RCC 7860 (cell line): ENCODE measurements around the gene CASP3.
"Not testable (repeated sequence)": the region's sequence is repeated elsewhere in the genome, so short reads cannot be mapped to it uniquely, and the experiment has no call there.

Source experiments
- DNase-seq: peaks from one replicate; pipeline ENCODE4 v3.0.0-alpha.2; 2015; ENCODE audit warnings: low spot score
- FAIRE-seq: peaks from 2 replicates; lab custom pipeline; 2012; peaks lifted over from hg19 to GRCh38; lab: Jason Lieb, UNC

Gene CASP3

GRCh38 chr4:184664445-184665210 is 15.4 kb upstream of the CASP3 start:
- DNase-seq (no peak), FAIRE-seq (no peak)

GRCh38 chr4:184662236-184662635 is 13.0 kb upstream of the CASP3 start:
- no peak for DNase-seq
- no peak for FAIRE-seq

GRCh38 chr4:184660978-184661377 is 11.7 kb upstream of the CASP3 start:
- DNase-seq (no peak), FAIRE-seq (no peak)

GRCh38 chr4:184657820-184658219 is 8.6 kb upstream of the CASP3 start:
- not testable (repeated sequence) for FAIRE-seq, DNase-seq

GRCh38 chr4:184657144-184657543 is 7.9 kb upstream of the CASP3 start:
- FAIRE-seq = no peak
- no peak for DNase-seq

DNA sequence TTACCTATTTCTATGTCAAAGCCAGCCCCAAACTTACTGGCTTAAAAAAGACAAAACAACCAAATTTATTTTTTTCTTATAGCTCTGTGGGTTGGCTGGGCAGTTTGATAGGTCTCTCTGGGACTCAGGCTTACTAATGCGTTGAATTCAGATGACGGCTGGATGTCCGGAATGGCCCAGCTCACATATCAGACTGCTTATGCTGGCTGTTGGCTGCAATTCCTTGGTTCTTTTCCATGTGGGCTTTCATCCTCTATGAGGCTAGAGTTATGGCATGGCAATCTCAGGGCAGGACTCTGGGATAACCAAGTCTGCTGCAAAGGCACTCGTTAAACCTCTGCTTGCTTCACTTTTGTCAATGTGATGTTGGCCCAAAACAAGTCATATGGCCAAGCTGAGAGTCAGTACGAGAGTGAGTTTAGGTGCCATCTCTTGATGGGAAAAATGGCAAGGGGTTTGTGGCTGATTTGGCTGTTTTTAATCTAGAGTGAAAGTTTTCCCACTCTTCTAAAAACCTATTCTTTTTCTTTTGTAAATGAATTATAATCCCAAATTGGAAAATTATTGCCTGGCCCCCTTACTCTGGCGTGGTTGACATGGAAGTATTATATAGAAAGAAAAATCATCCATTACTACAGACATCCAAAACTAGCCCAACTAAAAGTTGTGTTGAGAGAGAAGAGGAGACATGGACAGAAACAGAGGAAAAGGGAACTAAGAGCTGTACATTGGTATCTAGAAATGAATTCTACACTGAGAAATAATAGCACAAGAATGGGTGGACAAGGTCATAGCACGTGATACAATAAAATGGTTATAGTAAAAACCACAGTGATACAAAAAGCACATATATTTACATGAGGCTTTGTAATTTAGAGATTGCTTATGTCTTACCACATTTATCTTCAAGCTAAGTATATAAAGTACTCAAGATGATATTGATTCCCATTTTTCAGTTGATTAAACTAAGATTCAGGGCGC is 6.9 kb upstream of the CASP3 start:
- DNase-seq (no peak), FAIRE-seq (no peak)

GRCh38 chr4:184653650-184654049 is 4.4 kb upstream of the CASP3 start:
- DNase-seq (no peak), FAIRE-seq (no peak)

- FAIRE-seq = not testable (repeated sequence)
Measured at GRCh38 chr4:184652681-184653080, 3.4 kb upstream of the CASP3 start.

DNA sequence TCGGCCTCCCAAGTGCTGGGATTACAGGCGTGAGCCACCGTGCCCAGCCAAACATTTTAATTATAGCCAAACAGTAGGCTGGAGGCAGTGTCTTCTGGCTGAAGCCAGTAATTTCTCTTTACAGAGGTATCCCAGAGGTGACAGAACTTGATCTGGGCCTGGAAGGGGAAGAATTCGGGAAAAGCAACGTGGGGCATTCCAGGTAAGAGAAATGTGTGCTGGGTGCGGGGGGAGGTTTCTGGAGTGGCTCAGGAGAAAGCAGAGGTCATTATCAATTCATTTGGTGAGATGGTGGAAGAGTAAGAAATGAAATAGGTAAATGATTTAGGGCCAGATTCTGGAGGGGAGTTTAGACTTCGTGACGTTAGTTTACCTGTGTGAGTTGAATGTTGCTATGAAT is 2.7 kb upstream of the CASP3 start:
- DNase-seq = no peak
- FAIRE-seq = no peak

More at GRCh38 chr4:184652681-184653080, 3.4 kb upstream of the CASP3 start:
- not testable (repeated sequence) for DNase-seq

GRCh38 chr4:184649971-184650855 is 966 bp upstream of the CASP3 start:
- FAIRE-seq = no peak
- DNase-seq = no peak

GRCh38 chr4:184648313-184649025 is 778 bp downstream of the CASP3 start:
- no peak for DNase-seq
- FAIRE-seq = no peak

- FAIRE-seq = no peak
- DNase-seq = no peak
Measured at GRCh38 chr4:184648054-184648312, 1.3 kb downstream of the CASP3 start.

GRCh38 chr4:184647266-184648053 is 1.8 kb downstream of the CASP3 start:
- FAIRE-seq (no peak), DNase-seq (no peak)

DNA sequence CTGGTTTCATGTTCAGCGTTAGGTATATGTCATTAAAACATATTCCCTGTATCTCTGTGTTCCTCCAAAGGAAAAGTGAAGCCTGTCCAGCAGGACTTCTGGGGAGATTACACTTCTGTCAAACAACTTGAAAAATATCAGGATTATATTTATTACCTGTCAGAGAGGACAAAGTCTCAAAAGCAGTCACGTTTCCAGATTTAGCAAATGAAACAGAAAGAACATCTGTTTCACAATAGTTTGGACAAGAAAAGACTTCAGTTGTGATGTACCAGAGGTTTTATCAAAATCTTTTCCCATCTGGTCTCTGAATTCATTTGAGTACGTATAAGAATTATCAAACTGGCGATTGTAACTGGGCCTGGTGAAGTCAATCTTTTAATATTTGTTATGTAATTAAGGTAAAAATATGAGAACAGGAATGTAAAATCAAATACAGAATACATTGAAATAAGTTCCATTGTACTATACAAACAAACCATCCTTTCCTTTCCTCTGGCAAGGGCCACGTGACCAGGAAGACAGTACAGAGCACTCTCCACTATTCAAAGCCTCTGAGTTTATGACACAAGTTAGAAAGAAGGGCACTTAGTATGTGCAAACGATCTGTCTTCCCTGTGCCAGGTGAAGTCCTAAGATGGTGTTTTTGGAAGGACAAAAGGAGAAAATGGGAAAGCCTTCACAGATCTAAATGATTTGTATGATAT is 3.2 kb downstream of the CASP3 start:
- FAIRE-seq (no peak), DNase-seq (no peak)

GRCh38 chr4:184644553-184645307 is 4.5 kb downstream of the CASP3 start:
- DNase-seq = peak; percentile 77
- peak; percentile 97 for FAIRE-seq

DNA sequence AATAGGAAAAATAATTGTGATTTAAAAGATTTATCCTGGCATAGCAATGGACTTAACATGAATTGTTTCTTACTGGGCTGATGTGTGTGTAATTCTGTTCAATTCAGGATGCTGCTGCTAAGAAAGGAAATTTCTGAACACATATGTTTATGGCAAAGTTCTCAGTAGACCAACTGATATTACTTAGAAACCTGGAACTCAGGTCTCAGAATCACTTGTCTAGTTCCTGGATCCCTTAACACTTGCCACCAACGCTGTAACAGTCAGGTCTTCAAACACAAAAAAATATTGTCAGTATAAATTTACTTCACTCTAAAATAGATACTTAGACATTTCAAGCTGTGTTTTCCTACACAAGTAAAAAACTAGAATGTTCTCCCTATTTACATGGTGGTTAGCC is 5.5 kb downstream of the CASP3 start:
- no peak for FAIRE-seq

DNA sequence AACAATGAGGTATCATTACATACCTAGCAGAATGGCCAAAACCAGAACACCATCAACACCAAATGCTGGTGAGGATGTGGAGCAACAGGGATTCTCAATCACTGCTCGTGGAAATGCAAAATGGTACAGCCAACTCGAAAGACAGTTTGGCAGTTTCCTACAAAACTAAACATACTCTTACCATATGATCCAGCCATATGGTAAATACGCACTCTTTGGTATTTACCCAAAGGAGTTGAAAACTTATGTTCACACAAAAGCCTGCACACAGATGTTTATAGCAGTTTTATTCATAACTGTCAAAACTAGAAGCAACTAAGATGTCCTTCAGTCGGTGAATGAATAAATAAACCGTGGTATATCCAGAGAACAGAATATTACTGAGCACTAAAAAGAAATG is 7.8 kb downstream of the CASP3 start:
- no peak for DNase-seq
- FAIRE-seq = no peak

More for the DNA sequence above, 5.5 kb downstream of the CASP3 start:
- DNase-seq = no peak

DNA sequence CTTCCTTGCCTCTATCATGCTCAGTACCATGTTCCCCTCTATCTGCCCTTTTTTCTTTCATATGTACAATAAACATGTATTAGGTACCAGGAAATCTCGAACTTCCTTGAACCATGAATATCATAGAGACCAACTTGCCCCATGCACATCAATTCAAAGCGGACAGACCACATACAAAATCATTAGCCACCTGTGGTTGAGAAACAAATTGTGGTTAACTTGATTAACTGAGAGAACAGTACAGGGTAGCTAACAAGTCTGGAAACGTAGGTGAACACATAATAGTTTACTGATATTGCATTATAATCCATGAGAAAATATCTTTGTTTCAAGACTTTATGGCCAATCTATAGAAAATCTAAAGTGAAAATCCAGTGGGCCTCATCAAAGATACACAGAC is 8.2 kb downstream of the CASP3 start:
- DNase-seq (no peak), FAIRE-seq (no peak)
